ENCODE results near the gene TEC. TPM values are rescaled to one million over a fixed set of nuclear protein-coding genes. Genes with fewer than 3 reads are reported as not detected.

TEC gene
- total and polyA plus RNA-seq, 9 of the 15 experiments (the other 6 are each of a cell fraction or from before 2014, with no cell fraction given), result 5.3 to 14.7 (median 8.8) TPM

DNA sequence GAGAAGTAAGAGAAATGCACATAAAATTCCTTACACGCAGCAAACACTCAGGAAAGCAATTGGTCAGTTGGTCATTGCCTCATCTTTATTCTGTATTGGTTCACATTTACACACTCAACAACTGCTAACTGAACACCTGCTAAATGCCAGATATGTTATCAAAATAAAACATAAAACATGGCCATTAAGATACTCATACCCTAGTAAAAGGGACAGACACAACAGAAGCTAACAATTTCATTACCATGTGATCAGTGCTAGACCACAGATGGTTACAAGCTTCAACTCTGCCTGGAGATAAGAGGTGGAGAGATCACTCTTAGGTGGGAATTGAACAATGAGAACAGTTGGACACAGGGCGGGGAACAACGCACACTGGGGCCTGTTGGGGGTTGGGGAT is 26.2 kb downstream of the TEC start (continued):
- TF ChIP-seq, protein P1, sequence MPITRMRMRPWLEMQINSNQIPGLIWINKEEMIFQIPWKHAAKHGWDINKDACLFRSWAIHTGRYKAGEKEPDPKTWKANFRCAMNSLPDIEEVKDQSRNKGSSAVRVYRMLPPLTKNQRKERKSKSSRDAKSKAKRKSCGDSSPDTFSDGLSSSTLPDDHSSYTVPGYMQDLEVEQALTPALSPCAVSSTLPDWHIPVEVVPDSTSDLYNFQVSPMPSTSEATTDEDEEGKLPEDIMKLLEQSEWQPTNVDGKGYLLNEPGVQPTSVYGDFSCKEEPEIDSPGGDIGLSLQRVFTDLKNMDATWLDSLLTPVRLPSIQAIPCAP (CRISPR knock-in tag; IDR thresholded peaks at IDR 0.05; ENCODE audit: borderline replicate concordance), result no peak
- TF ChIP-seq GATA2 (CRISPR knock-in tag; IDR thresholded peaks at IDR 0.05) (peak; percentile 81), TEAD2 (tag; IDR thresholded peaks at IDR 0.05) (no peak), TSC22D4 (tag; IDR thresholded peaks at IDR 0.05) (no peak), RBM34 (IDR thresholded peaks at IDR 0.05; ENCODE audit: borderline replicate concordance, insufficient read depth, low read length) (no peak), RHOXF2B (CRISPR knock-in tag; conservative IDR thresholded peaks at IDR 0.05) (no peak), CBFA2T3 (IDR thresholded peaks at IDR 0.05) (peak; percentile 96), ZC3H8 (IDR thresholded peaks at IDR 0.05) (no peak), NELFE (IDR thresholded peaks at IDR 0.05; ENCODE audit: insufficient read depth, insufficient read length) (no peak), KLF1 (tag; IDR thresholded peaks at IDR 0.05) (no peak), HMGN3 (IDR thresholded peaks at IDR 0.05; ENCODE audit: borderline replicate concordance, extremely low read depth, insufficient read length, low read depth, low read length) (no peak), SIRT6 (IDR thresholded peaks at IDR 0.05; ENCODE audit: low read depth, low read length) (no peak)
- TF ChIP-seq, protein P2, sequence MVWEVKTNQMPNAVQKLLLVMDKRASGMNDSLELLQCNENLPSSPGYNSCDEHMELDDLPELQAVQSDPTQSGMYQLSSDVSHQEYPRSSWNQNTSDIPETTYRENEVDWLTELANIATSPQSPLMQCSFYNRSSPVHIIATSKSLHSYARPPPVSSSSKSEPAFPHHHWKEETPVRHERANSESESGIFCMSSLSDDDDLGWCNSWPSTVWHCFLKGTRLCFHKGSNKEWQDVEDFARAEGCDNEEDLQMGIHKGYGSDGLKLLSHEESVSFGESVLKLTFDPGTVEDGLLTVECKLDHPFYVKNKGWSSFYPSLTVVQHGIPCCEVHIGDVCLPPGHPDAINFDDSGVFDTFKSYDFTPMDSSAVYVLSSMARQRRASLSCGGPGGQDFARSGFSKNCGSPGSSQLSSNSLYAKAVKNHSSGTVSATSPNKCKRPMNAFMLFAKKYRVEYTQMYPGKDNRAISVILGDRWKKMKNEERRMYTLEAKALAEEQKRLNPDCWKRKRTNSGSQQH (CRISPR knock-in tag; IDR thresholded peaks at IDR 0.05), result no peak
- TF ChIP-seq, protein P3, sequence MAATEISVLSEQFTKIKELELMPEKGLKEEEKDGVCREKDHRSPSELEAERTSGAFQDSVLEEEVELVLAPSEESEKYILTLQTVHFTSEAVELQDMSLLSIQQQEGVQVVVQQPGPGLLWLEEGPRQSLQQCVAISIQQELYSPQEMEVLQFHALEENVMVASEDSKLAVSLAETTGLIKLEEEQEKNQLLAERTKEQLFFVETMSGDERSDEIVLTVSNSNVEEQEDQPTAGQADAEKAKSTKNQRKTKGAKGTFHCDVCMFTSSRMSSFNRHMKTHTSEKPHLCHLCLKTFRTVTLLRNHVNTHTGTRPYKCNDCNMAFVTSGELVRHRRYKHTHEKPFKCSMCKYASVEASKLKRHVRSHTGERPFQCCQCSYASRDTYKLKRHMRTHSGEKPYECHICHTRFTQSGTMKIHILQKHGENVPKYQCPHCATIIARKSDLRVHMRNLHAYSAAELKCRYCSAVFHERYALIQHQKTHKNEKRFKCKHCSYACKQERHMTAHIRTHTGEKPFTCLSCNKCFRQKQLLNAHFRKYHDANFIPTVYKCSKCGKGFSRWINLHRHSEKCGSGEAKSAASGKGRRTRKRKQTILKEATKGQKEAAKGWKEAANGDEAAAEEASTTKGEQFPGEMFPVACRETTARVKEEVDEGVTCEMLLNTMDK (IDR thresholded peaks at IDR 0.05; ENCODE audit: borderline replicate concordance, insufficient read depth, low read depth, low read length, poor library complexity, severe bottlenecking), result no peak
- TF ChIP-seq, protein P4, sequence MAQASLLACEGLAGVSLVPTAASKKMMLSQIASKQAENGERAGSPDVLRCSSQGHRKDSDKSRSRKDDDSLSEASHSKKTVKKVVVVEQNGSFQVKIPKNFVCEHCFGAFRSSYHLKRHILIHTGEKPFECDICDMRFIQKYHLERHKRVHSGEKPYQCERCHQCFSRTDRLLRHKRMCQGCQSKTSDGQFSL (CRISPR knock-in tag; IDR thresholded peaks at IDR 0.05), result no peak
- TF ChIP-seq, protein P4 (tag; IDR thresholded peaks at IDR 0.05), result no peak

All from K562 (cell line).